Effector CD8-positive, alpha-beta T cell (primary cell): ENCODE results near the gene CAPN9.
"Not testable (repeated sequence)": the region's sequence is repeated elsewhere in the genome, so short reads cannot be mapped to it uniquely, and the experiment has no call there.

ENCODE experiments used
- DNase-seq: peaks from one replicate; lab custom pipeline; 2025; lab: John Stamatoyannopoulos, UW

CAPN9 gene

DNA sequence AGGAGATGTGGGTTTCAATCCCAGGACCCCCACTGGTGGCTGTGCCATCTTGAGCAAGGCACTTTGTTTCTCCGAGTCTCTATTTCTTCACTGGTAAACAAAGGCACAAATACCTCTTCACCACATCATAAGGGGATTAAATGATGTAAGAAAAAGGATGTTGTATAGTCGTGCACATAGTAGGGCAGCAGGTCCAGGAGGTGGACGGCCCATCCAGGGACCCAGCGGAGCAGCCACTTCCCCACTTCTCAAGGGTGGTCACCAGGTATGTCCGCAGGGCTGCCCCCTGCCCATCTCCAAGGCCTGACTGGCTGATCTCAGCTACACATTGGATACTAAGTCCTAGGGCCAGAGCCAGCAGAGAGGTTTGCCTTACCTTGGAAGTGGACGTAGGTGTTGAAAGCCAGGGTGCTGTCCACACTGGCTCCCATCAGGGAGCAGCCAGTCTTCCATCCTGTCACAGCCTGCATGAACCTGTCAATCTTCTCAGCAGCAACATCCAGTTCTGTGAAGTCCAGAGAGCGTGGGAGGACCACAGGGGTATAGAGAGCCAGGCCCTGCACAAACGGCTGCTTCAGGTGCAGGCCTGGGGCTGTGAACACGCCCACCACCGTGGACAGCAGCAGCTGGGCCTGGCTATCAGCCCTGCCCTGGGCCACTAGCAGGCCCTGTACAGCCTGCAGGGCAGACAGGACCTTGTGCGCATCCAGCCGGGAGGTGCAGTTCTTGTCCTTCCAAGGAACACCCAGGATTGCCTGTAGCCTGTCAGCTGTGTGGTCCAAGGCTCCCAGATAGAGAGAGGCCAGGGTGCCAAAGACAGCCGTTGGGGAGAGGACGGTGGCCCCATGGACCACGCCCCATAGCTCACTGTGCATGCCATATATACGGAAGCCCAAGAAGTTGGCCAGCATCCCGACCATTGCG is 37.3 kb upstream of the CAPN9 start:
- DNase-seq = no peak

DNA sequence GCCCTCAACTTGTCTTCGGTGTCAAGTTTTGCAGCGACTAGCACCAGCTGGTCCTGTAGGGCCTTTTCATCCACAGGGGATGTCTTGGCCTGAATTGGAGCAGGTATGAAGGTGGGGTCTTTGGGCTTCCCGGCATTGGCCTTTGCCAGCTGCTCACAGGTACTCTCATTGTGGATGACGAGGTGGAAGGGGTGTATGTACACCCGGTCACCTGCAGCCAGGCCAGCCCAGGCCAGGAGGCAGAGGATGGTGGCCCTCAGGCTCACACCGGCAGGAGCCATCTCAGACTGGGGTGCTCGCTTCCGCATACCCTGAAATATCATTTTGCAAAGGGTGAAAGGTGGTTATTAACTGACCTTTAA is 36.7 kb upstream of the CAPN9 start:
- DNase-seq = no peak

DNA sequence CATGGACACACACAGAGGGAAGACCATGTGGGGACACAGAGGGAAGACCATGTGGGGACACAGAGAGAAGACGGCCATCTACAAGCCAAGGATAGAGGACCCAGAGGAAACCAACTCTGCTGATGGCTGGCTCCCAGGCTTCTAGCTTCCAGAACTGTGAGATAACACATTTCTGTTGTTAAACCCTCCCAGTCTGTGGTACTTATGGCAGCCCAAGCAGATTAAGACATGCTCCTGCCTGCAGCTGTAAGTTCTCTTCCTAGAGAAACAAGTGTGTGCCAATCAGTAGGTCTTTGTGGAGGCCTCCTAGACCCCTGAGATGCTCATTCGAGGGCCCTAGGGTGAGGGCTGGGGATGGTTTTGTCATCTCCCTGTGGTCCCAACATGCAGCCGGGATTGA is 35.9 kb upstream of the CAPN9 start:
- DNase-seq = no peak

DNA sequence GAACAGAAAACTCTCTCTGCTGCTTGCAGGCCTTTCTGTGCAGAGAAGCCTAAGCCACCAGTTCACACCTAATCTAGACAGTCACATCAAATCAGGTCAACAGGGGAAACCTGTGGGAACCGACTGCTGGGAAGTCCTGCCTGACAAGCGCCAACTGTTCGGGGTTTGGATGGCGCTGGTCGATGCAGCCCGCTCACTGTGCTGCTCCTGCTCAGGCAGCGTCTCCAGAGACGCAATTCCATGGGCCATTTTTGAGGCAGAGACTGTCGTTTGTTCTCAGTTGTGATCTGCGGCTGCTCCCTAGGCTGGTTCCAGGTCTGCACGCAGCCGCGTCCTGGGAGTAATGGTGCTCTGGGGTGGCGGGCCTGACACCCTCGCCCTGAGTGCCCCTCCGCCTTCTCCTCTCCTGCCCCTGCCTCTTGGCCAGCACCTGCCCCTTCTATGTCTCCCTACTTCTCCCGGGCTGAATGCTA is 34.7 kb upstream of the CAPN9 start:
- DNase-seq = no peak

DNA sequence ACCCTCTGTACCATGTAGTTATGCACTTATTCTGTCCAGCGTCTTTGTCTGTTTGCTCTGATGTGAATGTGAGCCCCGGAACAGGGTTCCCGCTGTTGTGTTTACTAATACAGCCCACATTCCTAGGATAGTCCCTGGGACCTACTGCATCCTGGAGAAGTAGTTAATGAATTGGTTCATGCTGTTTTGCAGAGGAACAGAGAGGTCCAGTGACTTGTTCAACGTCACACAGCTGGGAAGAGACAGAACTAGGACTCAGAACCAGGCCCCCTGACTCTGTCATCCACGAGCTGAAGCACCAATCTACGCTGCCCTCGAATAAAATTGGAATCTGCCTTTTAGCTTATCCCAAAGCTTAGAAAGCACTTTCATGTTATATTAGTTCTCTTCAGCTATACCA is 34.0 kb upstream of the CAPN9 start:
- no peak for DNase-seq

DNA sequence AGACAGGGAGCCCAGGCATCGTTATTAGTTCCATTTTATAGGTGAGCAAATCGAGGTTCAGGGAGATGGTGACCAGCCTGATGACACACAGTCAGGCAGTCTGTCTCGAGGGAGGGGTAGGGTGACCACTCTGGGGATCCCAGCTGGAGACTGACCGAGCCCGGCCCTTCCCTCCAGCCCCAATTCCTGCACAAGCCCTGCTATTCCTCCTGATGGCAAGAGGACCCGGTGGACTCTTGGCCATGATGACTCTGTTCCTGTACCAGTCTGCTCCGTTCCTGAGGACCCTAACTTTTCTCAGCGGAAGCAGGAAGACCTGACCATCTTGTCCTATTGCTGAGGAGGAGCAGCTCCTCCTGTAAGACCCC is 33.7 kb upstream of the CAPN9 start:
- no peak for DNase-seq

DNA sequence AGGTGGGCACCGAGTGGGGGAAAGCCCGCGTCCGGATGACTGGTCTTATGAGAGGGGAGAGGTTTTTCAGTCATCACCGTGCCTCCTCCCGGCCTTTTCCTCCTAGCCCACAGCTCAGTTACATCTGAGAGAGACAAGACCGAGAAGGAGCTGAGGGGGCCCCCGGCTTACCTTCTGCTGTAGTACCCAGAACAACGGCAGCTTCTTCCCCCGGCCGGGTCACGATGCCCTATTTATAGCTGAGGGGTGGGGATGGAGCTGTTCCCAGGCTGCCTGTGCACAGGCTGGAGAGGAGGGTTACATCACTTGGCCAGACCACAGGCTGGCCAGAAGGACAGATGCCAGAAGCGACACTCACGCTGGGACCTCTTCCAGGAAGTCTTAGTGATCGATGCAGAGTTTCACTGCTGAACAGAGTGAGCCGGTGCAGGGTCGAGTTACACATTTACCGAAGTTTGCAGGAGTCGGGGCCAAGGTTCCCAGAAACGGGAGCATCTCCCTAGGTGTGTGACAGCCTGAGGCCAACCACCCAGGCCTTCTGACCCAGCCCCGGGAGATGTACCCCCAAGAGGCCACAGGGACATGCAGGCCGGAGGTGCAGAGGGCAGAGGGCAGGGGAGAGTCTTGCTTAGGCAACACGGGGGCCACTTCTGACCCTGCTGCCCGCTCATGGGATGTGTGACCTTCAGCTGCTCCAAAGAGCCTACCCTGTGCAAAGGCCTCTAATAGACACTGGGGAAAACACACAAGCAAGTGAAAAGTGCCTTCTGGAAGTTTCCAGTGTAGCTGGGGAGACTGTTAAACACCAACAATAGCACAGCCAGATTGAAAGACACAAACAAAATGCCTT is 33.0 kb upstream of the CAPN9 start, which contains the start of gene AGT:
AGT (minus strand) TSS at position 208 of the 850 bp plus-strand sequence. CDS start 3,299 bp downstream, outside the sequence.
- DNase-seq = no peak

DNA sequence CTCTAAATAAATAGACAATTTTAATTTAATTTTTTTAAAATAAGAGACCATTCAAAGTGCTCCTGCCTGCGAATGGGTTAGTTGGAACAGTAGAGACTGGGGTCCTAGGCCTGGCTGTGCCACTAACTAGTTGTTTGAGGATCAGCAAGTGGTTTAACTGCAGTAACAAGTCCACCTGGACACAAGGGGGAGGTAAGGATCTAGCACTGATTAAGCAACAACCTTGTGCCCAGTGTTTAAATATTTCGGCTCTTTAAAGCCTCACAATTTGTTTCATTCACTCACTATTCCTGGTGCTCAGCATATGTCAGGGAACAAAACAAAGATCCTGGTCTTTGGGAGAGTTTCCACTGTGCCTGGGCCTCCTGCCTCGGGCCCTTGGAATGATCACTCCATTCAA is 31.7 kb upstream of the CAPN9 start:
- DNase-seq = no peak

DNA sequence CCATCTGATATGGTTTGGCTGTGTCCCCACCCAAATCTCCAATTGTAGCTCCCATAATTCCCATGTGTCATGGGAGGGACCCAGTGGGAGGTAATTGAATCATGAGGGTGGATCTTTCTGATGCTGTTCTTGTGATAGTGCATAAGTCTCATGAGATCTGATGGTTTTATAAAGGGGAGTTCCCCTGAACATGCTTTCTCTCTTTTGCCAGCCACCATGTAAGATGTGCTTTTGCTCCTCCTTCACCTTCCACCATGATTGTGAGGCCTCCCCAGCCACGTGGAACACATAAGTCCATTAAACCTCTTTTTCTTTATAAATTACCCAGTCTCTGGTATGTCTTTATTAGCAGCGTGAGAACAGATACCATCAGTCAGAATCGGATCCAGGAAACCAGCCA is 30.7 kb upstream of the CAPN9 start:
- not testable (repeated sequence) for DNase-seq

DNA sequence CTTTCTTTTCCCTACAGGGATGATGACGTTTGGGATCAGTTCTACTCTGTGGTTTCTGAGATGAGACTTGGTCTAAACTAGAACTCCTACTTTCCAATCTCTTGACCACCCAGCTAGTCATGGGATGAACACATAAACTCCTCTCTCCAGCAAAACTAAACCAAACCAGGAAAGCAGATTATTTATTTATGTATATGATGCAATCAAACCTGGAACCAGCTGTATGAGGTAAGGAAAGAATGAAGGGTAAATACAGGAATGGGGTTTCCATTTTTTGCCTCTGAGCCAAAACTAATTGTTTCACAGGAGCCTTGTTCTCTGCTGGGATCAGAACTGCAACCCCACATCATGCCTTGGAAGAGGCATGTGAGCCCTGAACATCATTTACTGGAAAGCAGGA is 29.9 kb upstream of the CAPN9 start:
- no peak for DNase-seq

DNA sequence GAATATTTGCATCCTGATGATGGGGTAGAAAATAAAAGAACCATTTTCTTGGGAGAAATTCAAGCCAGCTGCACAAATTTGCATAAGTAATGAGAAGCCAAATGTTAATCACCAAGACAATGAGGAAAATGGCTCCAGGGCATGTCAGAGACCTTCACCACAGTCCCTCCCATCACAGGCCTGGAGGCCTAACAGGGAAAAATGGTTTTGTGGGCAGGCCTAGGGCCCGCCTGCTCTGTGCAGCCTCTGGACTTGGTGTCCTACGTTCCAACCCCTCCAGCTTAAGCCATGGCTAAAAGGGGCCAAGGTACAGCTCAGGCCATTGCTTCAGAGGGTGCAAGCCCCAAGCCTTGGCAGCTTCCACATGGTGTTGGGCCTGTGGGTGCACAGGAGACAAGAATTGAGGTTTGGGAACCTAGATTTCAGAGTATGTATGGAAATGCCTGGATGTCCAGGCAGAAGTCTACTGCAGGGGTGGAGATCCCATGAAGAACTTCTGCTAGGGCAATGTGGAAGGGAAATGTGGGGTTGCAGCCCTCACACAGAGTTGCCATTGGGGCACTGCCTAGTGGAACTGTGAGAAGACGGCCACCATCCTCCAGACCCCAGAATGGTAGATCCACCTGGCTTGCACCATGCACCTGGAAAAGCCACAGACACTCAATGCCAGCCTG is 25.2 kb upstream of the CAPN9 start:
- DNase-seq = not testable (repeated sequence)

DNA sequence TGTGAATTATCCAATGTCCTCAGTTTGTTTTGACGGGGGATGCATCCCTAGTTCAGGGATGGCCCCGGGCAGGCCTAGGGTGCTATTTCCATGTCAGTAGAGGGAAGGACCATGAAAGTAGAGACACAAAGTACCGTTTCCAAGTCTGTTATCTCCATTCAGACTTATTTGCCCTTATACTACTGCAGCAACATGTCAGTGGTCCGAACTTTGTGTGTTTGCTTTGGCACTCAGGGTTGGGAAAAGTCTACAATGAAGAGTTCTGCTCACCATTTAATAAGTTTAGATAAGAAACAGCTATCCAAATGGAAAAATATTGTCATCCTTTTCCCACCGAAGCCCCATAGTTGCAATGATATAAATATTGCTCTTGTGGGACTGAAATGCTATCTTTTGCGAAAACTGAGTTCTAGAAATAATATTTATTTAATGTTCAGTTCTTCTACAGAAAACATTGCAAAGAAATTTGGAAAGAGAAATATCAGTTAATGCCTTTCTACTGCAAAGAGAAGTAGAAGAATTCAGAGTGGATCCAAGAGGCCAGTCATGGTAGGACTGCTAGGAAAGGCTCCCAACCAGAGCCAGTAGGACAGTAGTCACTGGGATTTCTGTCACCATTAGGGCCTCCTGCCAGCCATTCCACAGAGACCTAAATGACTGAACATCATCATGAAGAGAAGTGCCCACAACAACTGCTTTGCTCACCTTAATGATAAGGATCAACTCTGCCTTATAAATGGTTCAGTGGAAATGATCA is 21.8 kb upstream of the CAPN9 start:
- DNase-seq = no peak

DNA sequence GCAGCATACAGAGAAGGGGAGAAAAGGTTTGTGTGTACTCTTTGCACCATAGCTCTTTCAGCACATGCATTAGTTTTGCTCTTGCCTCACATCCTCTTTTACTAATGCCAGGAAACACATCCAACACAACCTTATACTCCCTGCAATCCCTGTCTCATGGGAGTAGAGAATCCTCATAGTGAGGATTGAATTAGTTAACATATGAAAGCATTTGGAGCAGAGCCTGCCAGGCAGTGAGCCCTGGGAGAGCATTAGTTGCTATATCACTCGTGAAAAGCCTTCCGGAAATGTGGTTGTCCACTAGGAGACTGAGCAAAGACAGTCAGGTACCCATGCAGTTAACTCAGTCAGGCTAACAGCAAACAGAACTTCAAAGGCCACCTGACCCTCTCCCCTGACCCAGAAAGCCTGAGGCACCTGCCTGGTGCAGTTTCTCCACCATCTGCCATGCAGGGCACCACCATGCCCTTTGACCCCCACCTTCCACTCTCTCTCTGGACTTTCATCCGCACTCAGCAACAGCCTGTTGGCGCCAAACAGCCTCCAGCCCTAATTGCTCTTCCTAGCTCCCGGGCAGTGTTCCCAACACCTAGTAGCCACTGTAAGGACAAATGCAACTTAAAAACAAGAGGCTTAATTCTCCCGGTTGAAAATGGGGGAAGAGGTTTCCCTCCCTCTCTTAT is 18.3 kb upstream of the CAPN9 start:
- no peak for DNase-seq

DNA sequence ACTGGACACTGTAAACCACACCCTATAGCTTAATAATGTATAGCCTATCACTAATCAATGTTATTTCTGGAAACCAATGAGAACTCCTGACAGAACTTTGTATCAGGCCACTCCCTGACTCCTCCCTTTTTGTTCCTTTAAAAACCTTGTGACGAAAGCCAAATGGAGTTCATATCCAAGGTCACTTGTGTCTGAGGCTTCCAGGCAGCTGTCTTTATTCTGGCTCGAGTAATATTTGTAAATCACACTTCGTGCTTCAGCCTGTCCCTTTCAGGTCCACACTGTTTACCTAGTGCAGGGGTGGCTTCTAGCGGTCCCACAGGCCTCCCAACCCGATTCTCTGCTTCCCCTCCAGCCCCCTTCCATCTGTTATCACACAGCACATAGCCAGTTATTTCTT is 16.2 kb upstream of the CAPN9 start:
- no peak for DNase-seq

DNA sequence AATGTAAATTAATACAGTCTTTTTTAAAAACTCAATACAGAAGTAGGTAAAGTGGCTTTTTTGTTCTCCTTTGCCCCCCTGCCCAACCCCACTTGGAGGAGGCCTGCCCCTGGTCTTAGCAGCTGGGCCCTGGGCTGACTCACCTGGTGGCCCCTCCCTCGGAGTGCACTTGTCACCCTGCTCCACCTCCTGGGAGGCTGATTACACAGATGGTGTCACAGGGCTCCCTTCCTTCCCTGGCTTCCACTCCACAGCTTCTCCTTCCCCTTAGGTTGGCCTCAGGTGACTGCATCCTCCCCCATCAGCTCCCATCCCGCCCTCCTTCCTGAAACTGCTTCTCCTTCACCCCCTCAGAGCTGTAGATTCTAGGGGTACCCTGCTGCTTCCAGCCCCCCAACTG is 11.7 kb upstream of the CAPN9 start:
- DNase-seq = no peak

DNA sequence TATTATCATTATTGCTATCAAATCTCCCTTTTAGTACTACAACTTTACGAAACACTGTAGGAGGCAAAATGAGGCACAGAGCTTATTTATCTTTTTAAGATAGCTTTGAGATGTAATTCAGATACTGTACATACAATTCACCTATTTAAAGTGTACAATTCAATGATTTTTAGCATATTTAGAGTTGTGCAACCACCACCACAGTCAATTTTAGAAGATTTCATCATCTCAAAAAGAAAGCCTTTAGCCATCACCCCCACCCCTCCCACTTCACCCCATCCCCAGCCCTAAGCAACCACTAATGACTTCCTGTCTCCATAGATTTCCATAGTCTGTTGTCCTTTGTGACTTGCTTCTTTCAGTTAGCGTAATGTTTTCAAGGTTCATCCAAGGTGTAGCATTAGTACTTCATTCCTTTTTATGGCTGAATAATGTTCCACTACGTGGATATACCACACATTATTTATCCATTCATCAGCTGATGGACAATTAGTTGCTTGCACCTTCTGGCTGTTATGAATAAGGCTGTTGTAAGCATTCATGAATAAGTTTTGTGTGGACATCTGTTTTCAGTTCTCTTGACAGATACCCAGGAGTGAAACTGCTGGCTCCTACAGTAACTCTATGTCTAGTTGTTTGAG is 9.4 kb upstream of the CAPN9 start:
- DNase-seq = no peak

DNA sequence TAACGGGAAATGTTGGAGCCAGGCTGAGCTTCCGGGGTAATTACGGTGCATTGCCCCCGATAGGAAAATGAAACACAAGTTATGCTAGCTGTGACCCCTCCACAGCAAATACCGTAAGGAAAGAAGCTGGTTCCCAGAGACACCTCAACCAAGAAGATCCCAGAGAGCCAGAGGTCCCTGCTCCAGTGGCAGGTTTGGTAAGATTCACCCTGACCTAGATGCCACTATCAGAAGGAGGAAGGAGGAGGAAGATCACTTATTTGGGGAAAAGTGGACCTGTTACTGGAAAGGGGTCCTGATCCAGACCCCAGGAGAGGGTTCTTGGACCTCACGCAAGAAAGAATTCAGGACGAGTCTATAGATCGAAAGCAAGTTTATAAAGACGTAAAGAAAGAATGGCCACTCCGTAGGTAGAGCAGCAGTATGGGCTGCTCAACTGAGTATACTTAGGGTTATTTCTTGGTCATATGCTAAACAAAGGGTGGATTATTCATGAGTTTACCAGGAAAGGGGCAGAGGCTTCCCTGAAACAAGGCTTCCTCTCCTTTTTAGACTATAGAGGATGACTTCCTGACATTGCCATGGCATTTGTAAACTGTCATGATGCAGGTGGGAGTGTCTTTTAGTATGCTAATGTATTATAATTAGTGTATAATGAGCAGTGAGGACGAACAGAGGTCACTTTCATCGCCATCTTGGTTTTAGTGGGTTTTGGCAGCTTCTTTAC is 7.5 kb upstream of the CAPN9 start:
- DNase-seq = no peak

DNA sequence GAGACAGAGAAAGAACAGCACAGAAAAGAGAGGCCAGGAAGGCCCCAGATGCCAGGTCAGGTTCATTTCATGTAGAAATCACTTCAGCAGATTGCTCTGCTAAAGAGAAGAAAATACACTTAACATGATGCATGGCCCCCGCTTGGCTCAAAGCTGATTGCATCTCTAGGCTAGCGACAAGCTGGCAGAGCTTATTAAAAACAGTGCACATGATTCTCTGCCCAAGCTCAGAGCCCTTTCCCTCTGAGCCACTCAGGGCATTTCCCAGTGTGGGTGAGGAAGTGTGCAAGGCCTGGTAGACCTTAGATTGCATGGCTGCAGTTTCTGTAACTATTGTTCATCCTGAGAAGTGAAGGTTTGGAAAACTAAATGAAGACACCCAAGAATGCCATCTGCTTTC is 3.3 kb upstream of the CAPN9 start:
- no peak for DNase-seq

DNA sequence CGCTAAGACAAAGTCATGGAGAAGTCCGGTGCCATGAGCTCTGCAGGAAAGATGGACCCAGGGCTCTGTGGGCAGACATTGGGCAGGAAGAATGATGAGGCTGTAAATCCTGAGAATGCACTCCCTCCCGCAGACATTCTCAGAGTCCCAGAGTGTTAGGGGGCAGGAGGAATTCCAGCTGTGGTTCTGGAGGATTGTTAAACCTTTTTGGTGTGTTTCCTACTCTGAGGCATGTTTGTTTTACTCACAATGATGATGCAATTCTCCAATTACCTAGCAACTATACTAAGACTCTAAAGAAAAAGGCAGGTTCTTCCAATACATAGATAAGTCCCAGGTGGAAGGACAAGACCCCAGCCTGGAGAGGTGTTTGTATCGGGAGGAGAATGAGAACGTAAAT is 2.8 kb upstream of the CAPN9 start:
- DNase-seq = no peak

DNA sequence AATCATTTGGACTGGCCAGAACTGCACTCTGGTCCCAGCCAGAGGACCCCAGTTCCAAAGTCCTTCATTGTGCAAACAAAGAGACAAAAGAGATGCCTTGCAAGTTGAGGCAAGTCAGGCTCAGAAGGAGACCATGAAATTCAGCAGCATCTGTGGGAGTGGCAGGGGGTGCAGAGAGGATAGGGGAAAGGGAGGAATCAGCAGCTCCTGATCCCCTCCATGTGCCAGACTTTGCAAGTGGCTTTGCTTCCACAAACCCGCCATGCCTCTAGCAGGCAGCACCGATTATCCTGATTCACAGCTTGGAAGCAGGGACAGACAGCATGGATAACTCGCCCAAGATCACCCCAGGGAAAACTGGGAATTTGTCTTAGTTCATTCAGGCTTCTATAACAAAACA is 2.1 kb upstream of the CAPN9 start:
- no peak for DNase-seq
